Gastroesophageal sphincter (tissue), 4 donors: ENCODE data around the gene NRG2. TPM values are rescaled to one million over a fixed set of nuclear protein-coding genes. Genes with fewer than 3 reads are reported as not detected.

Experiments
- ATAC-seq: fragments of 150-250 bp; one replicate; pipeline ENCODE4 v1.9.1; 2016; ENCODE audit warnings: mild to moderate bottlenecking, moderate library complexity
- H3K27ac ChIP-seq, 4 donors: fragments of 200-600 bp; sonication (generic) in 3 of 4; 1 replicate in 3 of 4; 2 replicates in 1 of 4; pipeline ENCODE4 v1.5.1; 2016 to 2019
- H3K27me3 ChIP-seq: fragments of 200-600 bp; sonication (generic); one replicate; pipeline ENCODE4 v1.5.1; 2019
- H3K36me3 ChIP-seq, 2 donors: fragments of 200-600 bp; sonication (generic); one replicate each; pipeline ENCODE4 v1.5.1; 2019; ENCODE audit warnings: control low read depth in 1 of 2
- H3K4me1 ChIP-seq, 3 donors: fragments of 200-600 bp; sonication (generic); 1 replicate in 2 of 3; 2 replicates in 1 of 3; pipeline ENCODE4 v1.5.1; 2016 to 2019; ENCODE audit warnings: control low read depth in 2 of 3
- H3K4me3 ChIP-seq, 2 donors: fragments of 200-600 bp; sonication (generic); one replicate each; pipeline ENCODE4 v1.5.1; 2019; ENCODE audit warnings: mild to moderate bottlenecking in 1 of 2, moderate library complexity in 1 of 2
- H3K9me3 ChIP-seq, 3 donors: fragments of 200-600 bp; sonication (generic); one replicate each; pipeline ENCODE4 v1.5.1; 2017 to 2019; ENCODE audit warnings: control low read depth in 2 of 3
- EP300 ChIP-seq: sonication (generic); formaldehyde crosslinking; IDR thresholded peaks from one replicate; pipeline ENCODE4 v1.6.1; 2017; ENCODE audit warnings: antibody characterized with exemption, mild to moderate bottlenecking
- POLR2A ChIP-seq, 2 donors: fragments of 450-650 bp; IDR thresholded peaks; one replicate each; pipeline ENCODE4 v1.6.1; 2017; ENCODE audit warnings: antibody characterized with exemption in 2 of 2, mild to moderate bottlenecking in 2 of 2, moderate library complexity in 1 of 2
- POLR2AphosphoS5 ChIP-seq: sonication (generic); formaldehyde crosslinking; IDR thresholded peaks from one replicate; pipeline ENCODE4 v1.6.1; 2017; ENCODE audit warnings: antibody characterized with exemption
- WGBS, 2 donors: methylation state at CpG; one replicate each; pipeline ENCODE4 v1.1.5; 2018; ENCODE audit warnings: low coverage in 1 of 2; 5-methylcytosine and 5-hydroxymethylcytosine counted together
- total RNA-seq, 4 donors: library from RNA; depleted of rRNA; stranded (reverse); fragments of >200 nt; gene quantifications; one replicate each; pipeline ENCODE4 v1.1.0, GENCODE V29; 2016
- TF ChIP-seq, protein P1 (sequence below), 4 experiments: fragments of 200-600 bp in 2 of 4; fragments of 450-650 bp in 2 of 4; sonication (generic) in 1 of 4; IDR thresholded peaks; one replicate each; pipeline ENCODE4 v1.5.1; 2017 to 2019; ENCODE audit warnings: antibody characterized with exemption in 4 of 4, mild to moderate bottlenecking in 2 of 4, moderate library complexity in 2 of 4

Gene NRG2
- 1 to 10 TPM; 3.2 to 7.6 (median 5.1) TPM for total RNA-seq

DNA sequence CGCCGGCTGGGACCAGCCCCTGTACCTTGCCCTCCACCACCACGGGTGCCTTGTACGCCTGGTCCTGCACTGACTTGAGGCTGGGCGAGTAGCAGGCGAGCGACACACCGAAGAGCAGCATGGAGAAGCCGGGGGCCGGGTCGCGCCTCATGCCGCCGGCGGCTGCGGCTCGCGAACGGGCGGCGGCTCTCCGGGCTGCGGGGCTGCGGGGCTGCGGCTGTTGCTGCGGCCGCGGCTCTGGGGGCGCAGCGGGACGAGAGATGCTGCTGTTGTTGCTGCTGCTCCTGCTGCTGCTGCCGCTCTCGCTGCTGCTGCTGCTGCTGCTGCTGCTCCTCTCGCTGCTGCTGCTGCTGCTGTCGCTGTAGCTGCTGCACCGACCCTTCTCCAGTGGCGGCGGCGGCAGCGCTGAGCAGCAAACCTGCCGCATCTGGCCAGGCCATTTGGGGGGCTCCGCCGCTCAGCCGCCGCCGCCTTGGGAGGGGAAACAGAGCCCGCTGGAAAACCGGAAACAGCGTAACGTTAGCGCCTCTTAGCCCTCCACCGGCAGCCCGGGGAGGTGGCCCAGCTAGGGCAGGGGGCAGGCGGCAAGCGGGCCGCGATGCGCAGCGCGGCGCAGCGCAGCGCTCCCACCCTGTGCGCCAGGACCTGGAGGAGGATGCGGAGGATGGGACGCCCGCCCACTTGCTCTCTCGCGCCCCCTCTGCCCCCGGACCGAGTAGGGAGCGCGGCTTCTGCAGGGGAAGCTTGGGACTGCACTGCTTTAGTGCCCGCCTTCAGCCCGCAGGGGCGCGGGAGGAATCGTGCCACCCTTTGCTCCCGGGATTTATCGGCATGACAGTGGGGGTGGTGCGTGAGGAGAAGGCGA, at the start of gene NRG2:
NRG2 (minus strand) TSS at position 657 of the 865 bp plus-strand sequence.
- H3K4me3 ChIP-seq: peak within 1 kb of the TSS; percentile 60 to 82
- H3K27me3 ChIP-seq: no peaks in the 10 kb centered on the region
- peak within 1 kb of the TSS; percentile 4 to 84 (median 78) for H3K27ac ChIP-seq
- H3K36me3 ChIP-seq: no peaks in the 10 kb centered on the region
- H3K4me1 ChIP-seq: peaks cover 0 to 56% (median 11%) of the 10 kb centered on the region in 3 donors
- no peaks in the 10 kb centered on the region for H3K9me3 ChIP-seq
- peak; percentile 26 for TF ChIP-seq POLR2AphosphoS5
- TF ChIP-seq POLR2A (IDR thresholded peaks at IDR 0.05): no peak
- TF ChIP-seq, protein P1, sequence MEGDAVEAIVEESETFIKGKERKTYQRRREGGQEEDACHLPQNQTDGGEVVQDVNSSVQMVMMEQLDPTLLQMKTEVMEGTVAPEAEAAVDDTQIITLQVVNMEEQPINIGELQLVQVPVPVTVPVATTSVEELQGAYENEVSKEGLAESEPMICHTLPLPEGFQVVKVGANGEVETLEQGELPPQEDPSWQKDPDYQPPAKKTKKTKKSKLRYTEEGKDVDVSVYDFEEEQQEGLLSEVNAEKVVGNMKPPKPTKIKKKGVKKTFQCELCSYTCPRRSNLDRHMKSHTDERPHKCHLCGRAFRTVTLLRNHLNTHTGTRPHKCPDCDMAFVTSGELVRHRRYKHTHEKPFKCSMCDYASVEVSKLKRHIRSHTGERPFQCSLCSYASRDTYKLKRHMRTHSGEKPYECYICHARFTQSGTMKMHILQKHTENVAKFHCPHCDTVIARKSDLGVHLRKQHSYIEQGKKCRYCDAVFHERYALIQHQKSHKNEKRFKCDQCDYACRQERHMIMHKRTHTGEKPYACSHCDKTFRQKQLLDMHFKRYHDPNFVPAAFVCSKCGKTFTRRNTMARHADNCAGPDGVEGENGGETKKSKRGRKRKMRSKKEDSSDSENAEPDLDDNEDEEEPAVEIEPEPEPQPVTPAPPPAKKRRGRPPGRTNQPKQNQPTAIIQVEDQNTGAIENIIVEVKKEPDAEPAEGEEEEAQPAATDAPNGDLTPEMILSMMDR (IDR thresholded peaks at IDR 0.05): peak; percentile 40 to 78 (median 62)
- TF ChIP-seq EP300: no peak
- WGBS, 2 donors: no CpG with 5 or more reads among the region's 82 CpGs
- ATAC-seq: peak; percentile 90

DNA sequence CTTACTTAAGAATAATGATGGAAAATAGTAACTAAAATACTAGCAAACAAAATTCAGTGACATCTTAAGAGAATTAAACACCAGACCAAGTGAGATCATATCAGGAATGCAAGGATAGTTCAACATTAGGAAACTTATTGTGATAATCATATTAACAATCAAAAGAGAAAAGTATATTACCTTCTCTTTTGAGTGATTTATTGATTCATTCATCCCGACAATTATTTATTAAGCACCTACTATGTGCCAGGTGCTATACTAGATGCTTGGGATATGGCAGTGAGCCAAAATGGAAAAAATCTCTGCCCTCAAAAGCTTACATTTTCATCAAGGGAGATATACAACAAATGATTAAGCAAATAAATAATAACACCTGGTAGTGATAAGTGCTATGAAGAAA, 47.2 kb upstream of the NRG2 start:
- H3K27me3 ChIP-seq: peaks cover 5% of the 10 kb centered on the region
- WGBS, 2 donors: 86 to 94% methylated on average over 1 of the region's 1 CpG
- no peaks in the 10 kb centered on the region for H3K36me3 ChIP-seq
- H3K4me1 ChIP-seq: no peaks in the 10 kb centered on the region
- no peak overlapping the region for H3K27ac ChIP-seq
- TF ChIP-seq, protein P1 (IDR thresholded peaks at IDR 0.05): no peak
- TF ChIP-seq EP300: no peak
- no peak for TF ChIP-seq POLR2A (IDR thresholded peaks at IDR 0.05)
- no peak for TF ChIP-seq POLR2AphosphoS5
- no peak overlapping the region for H3K4me3 ChIP-seq
- peaks cover 0 to 17% (median 0%) of the 10 kb centered on the region in 3 donors for H3K9me3 ChIP-seq
- no peak for ATAC-seq

DNA sequence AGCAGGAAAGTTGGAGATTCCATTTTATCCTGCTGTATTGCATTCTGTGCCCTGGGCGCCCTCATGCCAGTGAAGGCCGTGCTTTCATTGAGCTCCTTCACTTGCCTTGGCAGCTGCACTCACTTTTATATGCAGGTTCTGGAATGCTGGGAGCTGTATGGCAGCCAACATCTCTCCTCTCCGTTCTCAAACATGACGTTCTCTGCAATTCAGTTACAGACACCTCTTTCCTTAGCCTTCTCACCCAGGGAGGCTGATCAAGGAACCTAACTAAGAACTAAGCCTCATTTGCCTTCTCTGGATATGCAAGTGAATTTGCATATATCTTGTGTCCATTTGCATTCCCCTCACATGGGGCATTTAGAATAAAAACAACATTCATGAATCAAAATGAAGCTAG, 41.4 kb upstream of the NRG2 start:
- Histone ChIP-seq H3K27me3 (no peaks in the 10 kb centered on the region), H3K9me3 (peaks cover 0 to 3% (median 0%) of the 10 kb centered on the region in 3 donors), H3K4me1 (peaks cover 0 to 13% (median 0%) of the 10 kb centered on the region in 3 donors), H3K36me3 (no peaks in the 10 kb centered on the region), H3K27ac (no peak overlapping the region), H3K4me3 (no peak overlapping the region)
- no peak for TF ChIP-seq POLR2A (IDR thresholded peaks at IDR 0.05)
- TF ChIP-seq, protein P1 (IDR thresholded peaks at IDR 0.05): no peak
- no peak for TF ChIP-seq POLR2AphosphoS5
- no peak for TF ChIP-seq EP300
- WGBS, 2 donors: 20% methylated on average over 4 of the region's 4 CpGs; no CpG with 5 or more reads in 1 of the 2 donors
- ATAC-seq: peak; percentile 46

DNA sequence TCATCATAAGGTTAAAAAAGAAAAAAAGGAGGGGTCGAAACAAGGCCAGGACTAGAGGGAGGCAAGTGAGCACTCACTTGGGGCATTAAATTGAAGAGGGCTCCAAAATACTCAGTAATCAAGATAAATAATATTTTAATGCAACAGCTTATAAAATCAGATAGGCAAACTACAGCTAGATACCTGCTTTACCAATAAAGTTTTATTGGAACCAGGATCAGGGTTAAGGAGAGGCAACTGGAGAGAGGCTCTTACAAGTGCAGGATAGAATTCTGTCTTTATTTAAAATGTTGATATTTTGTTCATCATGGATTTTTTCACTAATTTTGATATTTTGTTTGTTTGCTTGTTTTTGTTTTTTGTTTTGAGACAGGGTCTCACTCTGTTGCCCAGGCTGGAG, 40.6 kb upstream of the NRG2 start:
- no peak overlapping the region for H3K4me3 ChIP-seq
- H3K4me1 ChIP-seq: peaks cover 0 to 13% (median 0%) of the 10 kb centered on the region in 3 donors
- no peak for TF ChIP-seq EP300
- TF ChIP-seq POLR2AphosphoS5: no peak
- TF ChIP-seq, protein P1 (IDR thresholded peaks at IDR 0.05): no peak
- TF ChIP-seq POLR2A (IDR thresholded peaks at IDR 0.05): no peak
- ATAC-seq: no peak
- no peaks in the 10 kb centered on the region for H3K27me3 ChIP-seq
- no peaks in the 10 kb centered on the region for H3K36me3 ChIP-seq
- 100% methylated on average over 1 of the region's 1 CpG for WGBS, 2 donors
- H3K27ac ChIP-seq: no peak overlapping the region
- H3K9me3 ChIP-seq: no peaks in the 10 kb centered on the region
